Measurements from ENCODE around the gene TSPO2. TPM values are rescaled to one million over a fixed set of nuclear protein-coding genes. Genes with fewer than 3 reads are reported as not detected.

The TSPO2 gene
- total and polyA plus RNA-seq, 9 of the 15 experiments (the other 6 are each of a cell fraction or from before 2014, with no cell fraction given), result not detected

DNA sequence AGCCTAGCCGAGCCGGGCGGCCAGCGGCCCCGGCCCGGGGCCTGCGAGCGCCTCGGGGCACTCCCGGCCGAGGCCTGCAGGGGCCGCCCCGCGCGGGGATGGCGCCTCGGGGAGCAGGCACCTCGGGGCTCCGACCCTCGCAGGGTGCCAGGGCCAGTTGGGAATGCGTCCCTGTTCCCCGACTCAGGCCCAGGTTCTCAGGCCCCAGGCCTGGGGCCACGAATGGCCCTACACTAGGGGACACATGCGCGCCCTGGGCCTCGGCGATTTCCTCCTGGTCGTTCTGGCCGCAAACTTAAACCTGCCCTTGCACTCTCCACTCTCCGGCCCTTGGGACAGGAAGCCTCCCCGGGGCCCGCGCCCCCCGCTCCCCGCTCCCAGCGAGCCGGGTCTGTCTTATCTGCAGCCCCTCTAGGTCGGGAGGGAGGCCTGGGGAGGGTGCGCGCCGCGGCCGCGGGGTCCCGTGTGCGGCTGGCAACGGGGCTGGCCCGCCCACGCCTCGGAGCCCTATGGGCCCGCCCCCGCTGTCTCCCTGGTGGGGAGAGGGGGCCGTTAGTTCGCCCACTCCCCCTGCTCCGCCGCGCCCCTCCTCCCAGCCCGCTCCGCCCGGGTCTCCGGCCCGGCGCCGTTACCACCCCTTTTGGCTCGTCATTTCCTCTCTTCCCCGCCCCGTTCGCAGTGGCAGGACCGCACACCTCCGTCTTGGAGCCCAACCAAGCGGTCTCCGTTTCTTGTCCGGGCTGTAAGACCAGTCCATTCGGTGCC lies 31.1 kb downstream of the TSPO2 start (continued):
- TF ChIP-seq, protein P1, sequence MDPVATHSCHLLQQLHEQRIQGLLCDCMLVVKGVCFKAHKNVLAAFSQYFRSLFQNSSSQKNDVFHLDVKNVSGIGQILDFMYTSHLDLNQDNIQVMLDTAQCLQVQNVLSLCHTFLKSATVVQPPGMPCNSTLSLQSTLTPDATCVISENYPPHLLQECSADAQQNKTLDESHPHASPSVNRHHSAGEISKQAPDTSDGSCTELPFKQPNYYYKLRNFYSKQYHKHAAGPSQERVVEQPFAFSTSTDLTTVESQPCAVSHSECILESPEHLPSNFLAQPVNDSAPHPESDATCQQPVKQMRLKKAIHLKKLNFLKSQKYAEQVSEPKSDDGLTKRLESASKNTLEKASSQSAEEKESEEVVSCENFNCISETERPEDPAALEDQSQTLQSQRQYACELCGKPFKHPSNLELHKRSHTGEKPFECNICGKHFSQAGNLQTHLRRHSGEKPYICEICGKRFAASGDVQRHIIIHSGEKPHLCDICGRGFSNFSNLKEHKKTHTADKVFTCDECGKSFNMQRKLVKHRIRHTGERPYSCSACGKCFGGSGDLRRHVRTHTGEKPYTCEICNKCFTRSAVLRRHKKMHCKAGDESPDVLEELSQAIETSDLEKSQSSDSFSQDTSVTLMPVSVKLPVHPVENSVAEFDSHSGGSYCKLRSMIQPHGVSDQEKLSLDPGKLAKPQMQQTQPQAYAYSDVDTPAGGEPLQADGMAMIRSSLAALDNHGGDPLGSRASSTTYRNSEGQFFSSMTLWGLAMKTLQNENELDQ (CRISPR knock-in tag; IDR thresholded peaks at IDR 0.05; ENCODE audit: borderline replicate concordance), result 0 out of 2 replicates have a peak, but pooled peaks have one; percentile 52
- TF ChIP-seq U2AF2 (optimal IDR thresholded peaks at IDR 0.05; ENCODE audit: low read depth, low read length), result no peak
- no peak for TF ChIP-seq MTA2 (IDR thresholded peaks at IDR 0.05; ENCODE audit: low read depth)
- TF ChIP-seq, protein P2, sequence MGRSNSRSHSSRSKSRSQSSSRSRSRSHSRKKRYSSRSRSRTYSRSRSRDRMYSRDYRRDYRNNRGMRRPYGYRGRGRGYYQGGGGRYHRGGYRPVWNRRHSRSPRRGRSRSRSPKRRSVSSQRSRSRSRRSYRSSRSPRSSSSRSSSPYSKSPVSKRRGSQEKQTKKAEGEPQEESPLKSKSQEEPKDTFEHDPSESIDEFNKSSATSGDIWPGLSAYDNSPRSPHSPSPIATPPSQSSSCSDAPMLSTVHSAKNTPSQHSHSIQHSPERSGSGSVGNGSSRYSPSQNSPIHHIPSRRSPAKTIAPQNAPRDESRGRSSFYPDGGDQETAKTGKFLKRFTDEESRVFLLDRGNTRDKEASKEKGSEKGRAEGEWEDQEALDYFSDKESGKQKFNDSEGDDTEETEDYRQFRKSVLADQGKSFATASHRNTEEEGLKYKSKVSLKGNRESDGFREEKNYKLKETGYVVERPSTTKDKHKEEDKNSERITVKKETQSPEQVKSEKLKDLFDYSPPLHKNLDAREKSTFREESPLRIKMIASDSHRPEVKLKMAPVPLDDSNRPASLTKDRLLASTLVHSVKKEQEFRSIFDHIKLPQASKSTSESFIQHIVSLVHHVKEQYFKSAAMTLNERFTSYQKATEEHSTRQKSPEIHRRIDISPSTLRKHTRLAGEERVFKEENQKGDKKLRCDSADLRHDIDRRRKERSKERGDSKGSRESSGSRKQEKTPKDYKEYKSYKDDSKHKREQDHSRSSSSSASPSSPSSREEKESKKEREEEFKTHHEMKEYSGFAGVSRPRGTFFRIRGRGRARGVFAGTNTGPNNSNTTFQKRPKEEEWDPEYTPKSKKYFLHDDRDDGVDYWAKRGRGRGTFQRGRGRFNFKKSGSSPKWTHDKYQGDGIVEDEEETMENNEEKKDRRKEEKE (IDR thresholded peaks at IDR 0.05; ENCODE audit: borderline replicate concordance in 1 of 2, control insufficient read depth in 1 of 2, low read depth in 2 of 2, low read length in 1 of 2), result no peak
- TF ChIP-seq, protein P3, sequence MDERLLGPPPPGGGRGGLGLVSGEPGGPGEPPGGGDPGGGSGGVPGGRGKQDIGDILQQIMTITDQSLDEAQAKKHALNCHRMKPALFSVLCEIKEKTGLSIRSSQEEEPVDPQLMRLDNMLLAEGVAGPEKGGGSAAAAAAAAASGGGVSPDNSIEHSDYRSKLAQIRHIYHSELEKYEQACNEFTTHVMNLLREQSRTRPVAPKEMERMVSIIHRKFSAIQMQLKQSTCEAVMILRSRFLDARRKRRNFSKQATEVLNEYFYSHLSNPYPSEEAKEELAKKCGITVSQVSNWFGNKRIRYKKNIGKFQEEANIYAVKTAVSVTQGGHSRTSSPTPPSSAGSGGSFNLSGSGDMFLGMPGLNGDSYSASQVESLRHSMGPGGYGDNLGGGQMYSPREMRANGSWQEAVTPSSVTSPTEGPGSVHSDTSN (CRISPR knock-in tag; IDR thresholded peaks at IDR 0.05; ENCODE audit: low read depth), result no peak
- TF ChIP-seq, protein P3 (tag; conservative IDR thresholded peaks at IDR 0.05; ENCODE audit: low read depth), result 0 out of 2 replicates have a peak, but pooled peaks have one; percentile 6
- no peak for TF ChIP-seq CC2D1A (IDR thresholded peaks at IDR 0.05)
- TF ChIP-seq ZNF79 (CRISPR knock-in tag; IDR thresholded peaks at IDR 0.05; ENCODE audit: low read depth), result no peak
- no peak for TF ChIP-seq ZNF695 (CRISPR knock-in tag; IDR thresholded peaks at IDR 0.05)
- TF ChIP-seq, protein P4, sequence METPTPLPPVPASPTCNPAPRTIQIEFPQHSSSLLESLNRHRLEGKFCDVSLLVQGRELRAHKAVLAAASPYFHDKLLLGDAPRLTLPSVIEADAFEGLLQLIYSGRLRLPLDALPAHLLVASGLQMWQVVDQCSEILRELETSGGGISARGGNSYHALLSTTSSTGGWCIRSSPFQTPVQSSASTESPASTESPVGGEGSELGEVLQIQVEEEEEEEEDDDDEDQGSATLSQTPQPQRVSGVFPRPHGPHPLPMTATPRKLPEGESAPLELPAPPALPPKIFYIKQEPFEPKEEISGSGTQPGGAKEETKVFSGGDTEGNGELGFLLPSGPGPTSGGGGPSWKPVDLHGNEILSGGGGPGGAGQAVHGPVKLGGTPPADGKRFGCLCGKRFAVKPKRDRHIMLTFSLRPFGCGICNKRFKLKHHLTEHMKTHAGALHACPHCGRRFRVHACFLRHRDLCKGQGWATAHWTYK (CRISPR knock-in tag; IDR thresholded peaks at IDR 0.05), result peak; percentile 77
- TF ChIP-seq CBX3 (IDR thresholded peaks at IDR 0.05; ENCODE audit: borderline replicate concordance in 1 of 2, low read length in 2 of 2), result no peak
- TF ChIP-seq, protein P5, sequence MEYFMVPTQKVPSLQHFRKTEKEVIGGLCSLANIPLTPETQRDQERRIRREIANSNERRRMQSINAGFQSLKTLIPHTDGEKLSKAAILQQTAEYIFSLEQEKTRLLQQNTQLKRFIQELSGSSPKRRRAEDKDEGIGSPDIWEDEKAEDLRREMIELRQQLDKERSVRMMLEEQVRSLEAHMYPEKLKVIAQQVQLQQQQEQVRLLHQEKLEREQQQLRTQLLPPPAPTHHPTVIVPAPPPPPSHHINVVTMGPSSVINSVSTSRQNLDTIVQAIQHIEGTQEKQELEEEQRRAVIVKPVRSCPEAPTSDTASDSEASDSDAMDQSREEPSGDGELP (CRISPR knock-in tag; IDR thresholded peaks at IDR 0.05; ENCODE audit: borderline replicate concordance), result peak; percentile 60; the same call in 1 of the 2 replicates

All from K562 (cell line).